Measurements from ENCODE around the gene SELENBP1. TPM values are rescaled to one million over a fixed set of nuclear protein-coding genes. Genes with fewer than 3 reads are reported as not detected.

Gene SELENBP1
- total RNA-seq, 1 experiment from 2014 or later, result 29.8 TPM

DNA sequence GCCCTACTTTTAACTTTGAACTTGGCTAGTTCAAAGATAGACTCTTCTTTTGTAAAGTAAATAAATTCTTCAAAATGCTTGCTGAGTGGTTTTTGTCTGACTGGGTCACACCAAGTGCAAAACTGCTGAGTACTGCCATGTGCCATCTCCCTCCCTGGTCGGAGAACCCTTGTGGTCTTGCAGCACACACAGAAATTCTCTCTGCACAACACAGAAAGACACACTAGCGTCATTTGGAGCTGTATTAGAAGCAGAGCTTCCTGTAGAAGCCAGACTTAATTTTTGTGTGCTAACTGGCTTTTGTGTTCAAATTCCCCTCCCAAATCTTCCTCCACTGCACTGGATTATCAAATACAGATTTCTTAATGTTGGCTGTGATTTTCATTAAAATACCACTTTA, 29.4 kb upstream of the SELENBP1 start:
- H3K79me2 ChIP-seq (ENCODE audit: low read length), result peaks cover 27% of the 10 kb centered on the region
- H3K9me2 ChIP-seq (replicated peaks; ENCODE audit: low read length), result no peaks in the 10 kb centered on the region
- no peaks in the 10 kb centered on the region for H3K9me3 ChIP-seq (ENCODE audit: low read length)
- no peak overlapping the region for H2AFZ ChIP-seq (ENCODE audit: low read length)
- H3K4me2 ChIP-seq (ENCODE audit: low read length), result peak overlapping the region; percentile 88
- ATAC-seq (no peak), DNase-seq (no peak)
- H3K27ac ChIP-seq (ENCODE audit: low read length), result no peak overlapping the region
- no peaks in the 10 kb centered on the region for H3K27me3 ChIP-seq (ENCODE audit: low read length)
- peaks cover 42% of the 10 kb centered on the region for H3K36me3 ChIP-seq (ENCODE audit: low read depth, low read length)
- no peak overlapping the region for H3K4me3 ChIP-seq (ENCODE audit: low read length)
- intact Hi-C loops (cut with micrococcal nuclease), result no loop called here
- ChIA-PET CTCF (no interaction called here), POLR2A (ENCODE audit: unreplicated experiment) (interaction anchor here (0.6 to 0.7 kb wide), 2 partner anchors 20 to 77 kb away, joined by 3 to 4 read pairs; no protein-coding TSS in a partner anchor)
- TF ChIP-seq EZH2phosphoT487 (IDR thresholded peaks at IDR 0.05; ENCODE audit: borderline replicate concordance, low read length) (no peak), EZH2 (IDR thresholded peaks at IDR 0.05; ENCODE audit: low read length, unreplicated experiment) (no peak)
- TF ChIP-seq, protein P1, sequence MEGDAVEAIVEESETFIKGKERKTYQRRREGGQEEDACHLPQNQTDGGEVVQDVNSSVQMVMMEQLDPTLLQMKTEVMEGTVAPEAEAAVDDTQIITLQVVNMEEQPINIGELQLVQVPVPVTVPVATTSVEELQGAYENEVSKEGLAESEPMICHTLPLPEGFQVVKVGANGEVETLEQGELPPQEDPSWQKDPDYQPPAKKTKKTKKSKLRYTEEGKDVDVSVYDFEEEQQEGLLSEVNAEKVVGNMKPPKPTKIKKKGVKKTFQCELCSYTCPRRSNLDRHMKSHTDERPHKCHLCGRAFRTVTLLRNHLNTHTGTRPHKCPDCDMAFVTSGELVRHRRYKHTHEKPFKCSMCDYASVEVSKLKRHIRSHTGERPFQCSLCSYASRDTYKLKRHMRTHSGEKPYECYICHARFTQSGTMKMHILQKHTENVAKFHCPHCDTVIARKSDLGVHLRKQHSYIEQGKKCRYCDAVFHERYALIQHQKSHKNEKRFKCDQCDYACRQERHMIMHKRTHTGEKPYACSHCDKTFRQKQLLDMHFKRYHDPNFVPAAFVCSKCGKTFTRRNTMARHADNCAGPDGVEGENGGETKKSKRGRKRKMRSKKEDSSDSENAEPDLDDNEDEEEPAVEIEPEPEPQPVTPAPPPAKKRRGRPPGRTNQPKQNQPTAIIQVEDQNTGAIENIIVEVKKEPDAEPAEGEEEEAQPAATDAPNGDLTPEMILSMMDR (conservative IDR thresholded peaks at IDR 0.05; ENCODE audit: low read depth, low read length), result no peak
- no peaks in the 10 kb centered on the region for H3F3A ChIP-seq (ENCODE audit: low read length, unreplicated experiment)
- H4K20me1 ChIP-seq (ENCODE audit: low read length), result peaks cover 5% of the 10 kb centered on the region
- H3K4me1 ChIP-seq (ENCODE audit: insufficient read depth, low read length), result peaks cover 13% of the 10 kb centered on the region
- no TSS peak for BruUV-seq (replicated peaks)
- no peak overlapping the region for H3K9ac ChIP-seq (ENCODE audit: low read length)

DNA sequence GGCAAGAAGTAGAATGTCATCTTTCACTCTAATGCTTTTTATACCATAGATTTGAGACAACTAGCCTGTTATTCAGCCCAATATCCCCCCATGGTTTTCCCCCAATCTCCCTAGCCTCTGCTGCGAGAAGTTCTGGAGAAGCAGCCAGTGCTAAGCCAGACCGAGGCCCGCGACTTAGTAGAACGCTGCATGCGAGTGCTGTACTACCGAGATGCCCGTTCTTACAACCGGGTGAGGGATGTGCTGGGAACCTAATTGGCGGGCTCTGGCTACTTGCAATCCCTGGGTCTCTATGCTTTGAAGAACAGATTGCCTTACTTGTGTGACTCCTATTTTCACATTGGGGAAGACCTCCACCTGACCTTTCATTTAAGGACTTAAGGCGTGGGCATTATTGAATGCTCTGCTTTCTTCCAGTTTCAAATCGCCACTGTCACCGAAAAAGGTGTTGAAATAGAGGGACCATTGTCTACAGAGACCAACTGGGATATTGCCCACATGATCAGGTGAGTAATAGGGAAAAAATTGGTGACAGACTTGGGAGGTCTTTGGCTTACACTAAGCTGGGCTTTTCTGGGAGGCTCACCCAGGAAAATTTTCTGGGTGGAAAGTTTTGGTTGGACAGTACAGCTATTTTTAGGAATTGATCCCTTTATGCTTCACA, 28.8 kb upstream of the SELENBP1 start:
- intact Hi-C loops (cut with micrococcal nuclease), result no loop called here
- POLR2A ChIA-PET (ENCODE audit: unreplicated experiment), result interaction anchor here (0.6 kb wide), 1 partner anchor 19 kb away, joined by 3 read pairs; no protein-coding TSS in a partner anchor
- H3F3A ChIP-seq (ENCODE audit: low read length, unreplicated experiment), result no peaks in the 10 kb centered on the region
- no peaks in the 10 kb centered on the region for H3K27me3 ChIP-seq (ENCODE audit: low read length)
- H4K20me1 ChIP-seq (ENCODE audit: low read length), result peaks cover 5% of the 10 kb centered on the region
- H3K4me2 ChIP-seq (ENCODE audit: low read length), result peak overlapping the region; percentile 88
- H3K9me2 ChIP-seq (replicated peaks; ENCODE audit: low read length), result no peaks in the 10 kb centered on the region
- TF ChIP-seq, protein P1 (conservative IDR thresholded peaks at IDR 0.05; ENCODE audit: low read depth, low read length), result no peak
- TF ChIP-seq EZH2phosphoT487 (IDR thresholded peaks at IDR 0.05; ENCODE audit: borderline replicate concordance, low read length) (no peak), EZH2 (IDR thresholded peaks at IDR 0.05; ENCODE audit: low read length, unreplicated experiment) (no peak)
- H2AFZ ChIP-seq (ENCODE audit: low read length), result no peak overlapping the region
- peaks cover 27% of the 10 kb centered on the region for H3K79me2 ChIP-seq (ENCODE audit: low read length)
- ATAC-seq, result no peak
- H3K27ac ChIP-seq (ENCODE audit: low read length), result no peak overlapping the region
- H3K9ac ChIP-seq (ENCODE audit: low read length), result no peak overlapping the region
- H3K36me3 ChIP-seq (ENCODE audit: low read depth, low read length), result peaks cover 39% of the 10 kb centered on the region
- no TSS peak for BruUV-seq (replicated peaks)
- CTCF ChIA-PET, result no interaction called here
- peak; percentile 24 for DNase-seq
- peak overlapping the region; percentile 91 for H3K4me3 ChIP-seq (ENCODE audit: low read length)
- no peaks in the 10 kb centered on the region for H3K9me3 ChIP-seq (ENCODE audit: low read length)
- peaks cover 13% of the 10 kb centered on the region for H3K4me1 ChIP-seq (ENCODE audit: insufficient read depth, low read length)
